IPS DF 6.9 (cell line): ENCODE results near the gene ERVK3-1.
"Not testable (repeated sequence)": the region's sequence is repeated elsewhere in the genome, so short reads cannot be mapped to it uniquely, and the experiment has no call there.

ENCODE experiments used
- DNase-seq: peaks from one replicate; pipeline ENCODE4 v3.0.0-alpha.2; 2013; ENCODE audit warnings: low read depth, low spot score
- H3K27ac ChIP-seq: one replicate; pipeline ENCODE4 v1.5.1; 2013; ENCODE audit warnings: low read length, control low read depth
- H3K27me3 ChIP-seq: 2 replicates; pipeline ENCODE4 v1.6.1; 2013; ENCODE audit warnings: mild to moderate bottlenecking, low read length; ENCODE audit not compliant: control insufficient read depth, insufficient read depth
- H3K36me3 ChIP-seq: 2 replicates; pipeline ENCODE4 v1.6.1; 2013; ENCODE audit warnings: low read length; ENCODE audit not compliant: control insufficient read depth, insufficient read depth
- H3K4me1 ChIP-seq: 2 replicates; pipeline ENCODE4 v1.6.1; 2013; ENCODE audit warnings: low read length; ENCODE audit not compliant: control insufficient read depth, insufficient read depth
- H3K4me3 ChIP-seq: 2 replicates; pipeline ENCODE4 v1.5.1; 2013; ENCODE audit warnings: mild to moderate bottlenecking, low read length
- H3K9me3 ChIP-seq: 2 replicates; pipeline ENCODE4 v1.6.1; 2013; ENCODE audit warnings: low read length, inconsistent platforms; ENCODE audit not compliant: control insufficient read depth, insufficient read depth
- WGBS: extraction: QIAGEN DNeasy Blood & Tissue Kit; methylation state at CpG from one replicate; pipeline ENCODE4 v1.1.7; 2013; ENCODE audit warnings: mixed read lengths, missing lambda C conversion rate; ENCODE audit not compliant: insufficient read length, insufficient coverage; 5-methylcytosine and 5-hydroxymethylcytosine counted together

Gene ERVK3-1

GRCh38 chr19:58338825-58339558 is 33.8 kb downstream of the ERVK3-1 start:
- DNase-seq, result no peak
- H3K36me3 ChIP-seq, result peaks cover 6% of the 10 kb centered on the region; the same call in 1 of the 2 replicates
- WGBS, result no CpG with 5 or more reads among the region's 30 CpGs
- no peaks in the 10 kb centered on the region for H3K4me1 ChIP-seq
- H3K27me3 ChIP-seq, result no peaks in the 10 kb centered on the region
- H3K9me3 ChIP-seq, result no peaks in the 10 kb centered on the region
- no peak overlapping the region for H3K27ac ChIP-seq
- no peak overlapping the region for H3K4me3 ChIP-seq

- no peak overlapping the region for H3K27ac ChIP-seq
- no peaks in the 10 kb centered on the region; the same call in 1 of the 2 replicates for H3K36me3 ChIP-seq
- H3K4me3 ChIP-seq, result no peak overlapping the region
- H3K4me1 ChIP-seq, result no peaks in the 10 kb centered on the region
- no peaks in the 10 kb centered on the region for H3K9me3 ChIP-seq
- H3K27me3 ChIP-seq, result no peaks in the 10 kb centered on the region; the same call in 1 of the 2 replicates
- DNase-seq, result no peak
- no CpG with 5 or more reads among the region's 5 CpGs for WGBS
Observed at GRCh38 chr19:58345558-58345957, 40.4 kb downstream of the ERVK3-1 start.

DNA sequence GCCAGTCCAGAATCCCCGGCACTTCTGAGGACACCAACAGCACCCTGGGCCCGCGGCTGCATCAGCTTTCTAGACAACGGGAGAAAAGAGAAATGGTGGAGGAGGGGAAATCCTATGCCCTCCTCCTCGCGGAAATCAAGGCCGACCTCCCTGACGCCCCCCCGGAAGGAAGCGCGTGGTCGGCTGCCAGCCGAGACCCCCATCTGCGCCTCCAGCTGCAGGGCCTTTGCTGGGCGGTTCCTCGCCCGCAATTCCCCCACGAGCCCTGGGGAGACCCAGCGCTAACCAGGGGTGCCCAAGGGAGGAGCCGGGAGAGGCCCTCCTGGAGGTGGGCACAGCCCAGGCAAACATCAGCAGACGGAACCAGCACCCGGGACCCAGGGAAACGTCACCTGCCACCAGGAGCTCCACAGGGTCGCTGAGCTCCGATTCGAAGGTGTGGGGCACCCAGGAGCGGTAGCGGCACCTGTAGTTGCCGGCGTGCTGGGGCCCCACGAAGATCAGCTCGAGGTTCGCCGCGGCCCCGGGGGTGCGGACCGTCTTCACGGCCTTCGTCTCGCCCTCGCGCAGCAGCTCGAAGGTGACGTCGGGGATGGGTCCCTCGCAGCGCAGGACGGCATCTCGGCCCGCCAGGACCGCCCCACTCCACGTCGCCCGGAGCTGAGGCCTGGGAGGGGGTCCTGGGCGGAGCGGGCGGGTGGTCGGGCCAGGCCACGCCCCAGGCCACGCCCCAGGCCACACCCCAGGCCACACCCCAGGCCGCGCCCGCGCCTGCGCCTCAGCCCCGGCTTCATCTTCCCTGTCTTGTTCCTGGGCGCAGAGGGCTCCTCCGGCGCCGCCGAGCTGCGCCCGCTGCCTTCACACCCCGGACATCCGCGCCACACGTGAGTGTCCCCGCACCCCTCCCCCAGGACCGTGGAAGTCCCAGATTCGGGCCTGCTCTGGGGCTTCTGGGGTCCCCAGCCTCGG is 42.1 kb downstream of the ERVK3-1 start:
- H3K36me3 ChIP-seq, result no peaks in the 10 kb centered on the region; the same call in 1 of the 2 replicates

DNA sequence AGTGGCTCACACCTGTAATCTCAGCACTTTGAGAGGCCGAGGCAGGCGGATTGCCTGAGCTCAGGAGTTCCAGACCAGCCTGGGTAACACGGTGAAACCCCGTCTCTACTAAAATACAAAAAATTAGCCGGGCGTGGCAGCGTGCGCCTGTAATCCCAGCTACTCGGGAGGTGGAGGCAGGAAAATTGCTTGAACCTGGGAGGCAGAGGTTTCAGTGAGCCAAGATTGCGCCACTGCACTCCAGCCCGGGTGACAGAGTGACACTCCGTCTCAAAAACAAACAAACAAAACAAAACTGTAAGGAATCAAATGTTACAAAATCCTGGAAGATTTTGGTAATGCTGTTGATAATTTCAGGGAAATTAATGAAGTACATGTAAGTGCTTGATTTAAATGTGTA is 42.9 kb downstream of the ERVK3-1 start:
- WGBS, result no CpG with 5 or more reads among the region's 12 CpGs
- H3K27ac ChIP-seq, DNase-seq, H3K36me3 ChIP-seq, H3K4me1 ChIP-seq, H3K27me3 ChIP-seq, H3K9me3 ChIP-seq: not testable (repeated sequence)
- H3K4me3 ChIP-seq, result peak overlapping the region; percentile 53; the same call in 1 of the 2 replicates

More for the DNA sequence above, 42.1 kb downstream of the ERVK3-1 start:
- no peaks in the 10 kb centered on the region; the same call in 1 of the 2 replicates for H3K27me3 ChIP-seq
- H3K4me1 ChIP-seq, result no peaks in the 10 kb centered on the region
- DNase-seq, result no peak
- no peak overlapping the region for H3K27ac ChIP-seq
- WGBS, result no CpG with 5 or more reads among the region's 82 CpGs
- no peaks in the 10 kb centered on the region for H3K9me3 ChIP-seq
- peak overlapping the region; percentile 53; the same call in 1 of the 2 replicates for H3K4me3 ChIP-seq

DNA sequence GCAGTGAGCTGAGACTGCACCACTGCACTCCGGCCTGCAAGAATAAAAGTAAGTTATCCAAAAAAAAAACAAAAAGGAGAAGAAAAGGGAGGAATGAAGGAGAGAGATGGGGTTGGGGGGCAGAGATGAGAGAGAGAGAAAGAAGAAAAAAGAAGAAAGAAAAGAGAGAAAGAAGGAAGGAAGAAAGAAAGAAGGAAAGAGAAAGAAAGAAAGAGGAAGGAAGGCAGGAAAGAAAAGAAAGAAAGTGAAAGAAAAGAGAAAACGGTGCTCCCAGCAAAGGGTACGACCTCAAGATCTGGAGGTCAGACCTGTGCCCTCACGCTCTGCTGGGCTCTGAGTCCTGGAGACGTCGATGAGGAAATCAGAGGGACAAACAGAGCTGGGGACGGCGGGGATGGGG is 44.4 kb downstream of the ERVK3-1 start:
- no peaks in the 10 kb centered on the region; the same call in 1 of the 2 replicates for H3K27me3 ChIP-seq
- H3K4me3 ChIP-seq, result no peak overlapping the region
- DNase-seq, result no peak
- no peaks in the 10 kb centered on the region; the same call in 1 of the 2 replicates for H3K36me3 ChIP-seq
- no peaks in the 10 kb centered on the region for H3K9me3 ChIP-seq
- no CpG with 5 or more reads among the region's 8 CpGs for WGBS
- H3K4me1 ChIP-seq, result no peaks in the 10 kb centered on the region
- H3K27ac ChIP-seq, result no peak overlapping the region

GRCh38 chr19:58350001-58350861 is 45.1 kb downstream of the ERVK3-1 start:
- Histone ChIP-seq H3K4me3 (no peak overlapping the region), H3K4me1 (no peaks in the 10 kb centered on the region), H3K27me3 (no peaks in the 10 kb centered on the region; the same call in 1 of the 2 replicates), H3K27ac (no peak overlapping the region), H3K9me3 (no peaks in the 10 kb centered on the region), H3K36me3 (no peaks in the 10 kb centered on the region; the same call in 1 of the 2 replicates)
- no peak for DNase-seq
- WGBS, result no CpG with 5 or more reads among the region's 84 CpGs

GRCh38 chr19:58350871-58351557 is 45.8 kb downstream of the ERVK3-1 start:
- Histone ChIP-seq H3K27ac (no peak overlapping the region), H3K4me1 (no peaks in the 10 kb centered on the region), H3K9me3 (no peaks in the 10 kb centered on the region), H3K27me3 (no peaks in the 10 kb centered on the region; the same call in 1 of the 2 replicates), H3K36me3 (no peaks in the 10 kb centered on the region; the same call in 1 of the 2 replicates), H3K4me3 (no peak overlapping the region)
- no peak for DNase-seq
- no CpG with 5 or more reads among the region's 34 CpGs for WGBS

DNA sequence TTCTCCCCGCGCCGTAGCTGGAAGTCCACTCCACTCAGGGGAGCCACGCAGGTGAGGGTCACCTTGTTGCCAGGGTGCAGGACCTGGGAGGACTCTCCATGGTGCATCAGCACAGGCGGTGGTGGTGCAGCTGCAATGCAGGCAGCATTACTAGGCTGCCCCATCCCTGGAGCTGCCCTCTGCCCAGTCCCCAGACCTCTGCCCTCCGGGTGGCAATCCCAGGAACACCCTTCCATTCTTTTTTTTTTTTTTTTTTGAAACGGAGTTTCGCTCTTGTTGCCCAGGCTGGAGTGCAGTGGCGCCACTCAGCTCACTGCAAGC is 46.3 kb downstream of the ERVK3-1 start:
- DNase-seq, result no peak
- WGBS, result no CpG with 5 or more reads among the region's 9 CpGs
- no peak overlapping the region for H3K27ac ChIP-seq
- H3K9me3 ChIP-seq, result no peaks in the 10 kb centered on the region
- no peaks in the 10 kb centered on the region; the same call in 1 of the 2 replicates for H3K27me3 ChIP-seq
- no peak overlapping the region for H3K4me3 ChIP-seq
- H3K36me3 ChIP-seq, result peaks cover 1% of the 10 kb centered on the region; the same call in 1 of the 2 replicates
- H3K4me1 ChIP-seq, result no peaks in the 10 kb centered on the region

- Histone ChIP-seq H3K9me3 (no peaks in the 10 kb centered on the region), H3K36me3 (peaks cover 5% of the 10 kb centered on the region; the same call in 1 of the 2 replicates), H3K27ac (no peak overlapping the region), H3K4me1 (no peaks in the 10 kb centered on the region), H3K4me3 (no peak overlapping the region), H3K27me3 (no peaks in the 10 kb centered on the region; the same call in 1 of the 2 replicates)
- no CpG with 5 or more reads among the region's 23 CpGs for WGBS
- no peak for DNase-seq
Observed at GRCh38 chr19:58351990-58352755, 47.0 kb downstream of the ERVK3-1 start.
